Head of caudate nucleus (tissue), 42 donors: ENCODE measurements around the gene PHRF1.

Experiments
- DNase-seq, 42 donors: peaks; one replicate each; pipeline versions ENCODE4 v3.0.0 to v3.0.0-alpha.2; 2020 to 2021; ENCODE audit warnings: mixed read lengths in 7 of 42
- intact Hi-C: fragments of 100-400 bp; cut with DNase I; formaldehyde crosslinking; loops from one replicate; pipeline ENCODE4 v1.15.0; 2022

PHRF1 gene

DNA sequence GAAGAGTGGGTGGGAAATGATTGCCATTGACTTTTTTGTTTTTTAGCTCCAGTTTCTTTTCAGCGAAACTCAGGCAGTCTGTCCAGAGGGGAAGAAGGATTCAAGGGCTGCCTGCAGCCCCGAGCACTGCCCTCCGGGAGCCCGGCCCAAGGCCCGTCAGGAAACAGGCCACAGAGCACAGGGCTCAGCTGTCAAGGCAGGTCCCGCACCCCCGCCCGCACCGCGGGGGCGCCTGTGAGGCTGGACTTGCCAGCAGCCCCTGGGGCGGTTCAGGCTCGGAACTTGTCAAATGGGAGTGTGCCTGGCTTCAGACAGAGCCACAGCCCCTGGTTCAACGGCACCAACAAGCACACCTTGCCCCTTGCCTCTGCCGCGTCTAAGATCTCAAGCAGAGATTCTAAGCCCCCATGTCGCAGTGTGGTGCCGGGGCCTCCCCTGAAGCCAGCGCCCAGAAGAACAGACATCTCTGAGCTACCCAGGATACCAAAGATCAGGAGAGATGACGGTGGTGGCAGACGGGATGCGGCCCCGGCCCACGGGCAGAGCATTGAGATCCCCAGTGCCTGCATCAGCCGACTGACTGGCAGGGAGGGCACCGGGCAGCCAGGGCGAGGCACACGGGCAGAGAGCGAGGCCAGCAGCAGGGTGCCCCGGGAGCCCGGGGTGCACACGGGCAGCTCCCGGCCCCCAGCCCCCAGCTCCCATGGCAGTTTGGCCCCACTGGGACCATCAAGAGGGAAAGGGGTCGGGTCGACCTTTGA, 30.9 kb downstream of the PHRF1 start:
- intact Hi-C loops, result no loop called here
- no peak for DNase-seq

DNA sequence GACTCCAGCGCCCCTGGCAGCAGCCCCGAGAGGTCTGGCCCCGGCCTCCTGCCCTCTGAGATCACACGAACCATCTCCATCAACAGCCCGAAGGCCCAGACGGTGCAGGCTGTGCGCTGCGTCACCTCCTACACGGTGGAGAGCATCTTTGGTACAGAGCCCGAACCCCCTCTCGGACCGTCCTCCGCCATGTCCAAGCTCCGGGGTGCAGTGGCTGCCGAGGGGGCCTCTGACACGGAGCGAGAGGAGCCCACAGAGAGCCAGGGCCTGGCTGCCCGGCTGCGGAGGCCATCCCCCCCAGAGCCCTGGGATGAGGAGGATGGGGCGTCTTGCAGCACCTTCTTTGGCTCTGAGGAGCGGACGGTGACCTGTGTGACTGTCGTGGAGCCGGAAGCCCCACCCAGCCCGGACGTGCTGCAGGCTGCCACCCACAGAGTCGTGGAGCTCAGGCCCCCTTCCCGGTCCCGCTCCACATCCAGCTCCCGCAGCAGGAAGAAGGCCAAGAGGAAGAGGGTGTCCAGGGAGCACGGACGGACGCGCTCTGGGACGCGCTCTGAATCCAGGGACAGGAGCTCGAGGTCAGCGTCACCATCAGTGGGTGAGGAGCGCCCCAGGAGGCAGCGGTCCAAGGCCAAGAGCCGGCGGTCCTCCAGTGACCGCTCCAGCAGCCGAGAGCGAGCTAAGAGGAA, 31.8 kb downstream of the PHRF1 start:
- intact Hi-C loops, result no loop called here
- no peak for DNase-seq

DNA sequence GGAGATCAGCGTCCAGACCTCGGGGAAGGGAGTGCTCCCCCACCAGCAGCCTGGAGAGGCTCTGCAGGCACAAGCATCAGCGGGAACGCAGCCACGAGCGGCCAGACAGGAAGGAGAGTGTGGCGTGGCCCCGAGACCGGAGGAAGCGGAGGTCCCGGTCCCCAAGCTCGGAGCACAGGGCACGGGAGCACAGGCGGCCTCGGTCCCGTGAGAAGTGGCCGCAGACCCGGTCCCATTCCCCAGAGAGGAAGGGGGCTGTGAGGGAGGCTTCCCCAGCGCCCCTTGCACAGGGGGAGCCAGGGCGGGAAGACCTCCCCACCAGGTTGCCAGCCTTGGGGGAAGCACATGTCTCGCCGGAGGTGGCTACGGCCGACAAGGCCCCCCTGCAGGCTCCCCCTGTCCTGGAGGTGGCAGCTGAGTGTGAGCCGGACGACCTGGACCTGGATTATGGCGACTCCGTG, 32.6 kb downstream of the PHRF1 start:
- intact Hi-C loops, result no loop called here
- no peak for DNase-seq

DNA sequence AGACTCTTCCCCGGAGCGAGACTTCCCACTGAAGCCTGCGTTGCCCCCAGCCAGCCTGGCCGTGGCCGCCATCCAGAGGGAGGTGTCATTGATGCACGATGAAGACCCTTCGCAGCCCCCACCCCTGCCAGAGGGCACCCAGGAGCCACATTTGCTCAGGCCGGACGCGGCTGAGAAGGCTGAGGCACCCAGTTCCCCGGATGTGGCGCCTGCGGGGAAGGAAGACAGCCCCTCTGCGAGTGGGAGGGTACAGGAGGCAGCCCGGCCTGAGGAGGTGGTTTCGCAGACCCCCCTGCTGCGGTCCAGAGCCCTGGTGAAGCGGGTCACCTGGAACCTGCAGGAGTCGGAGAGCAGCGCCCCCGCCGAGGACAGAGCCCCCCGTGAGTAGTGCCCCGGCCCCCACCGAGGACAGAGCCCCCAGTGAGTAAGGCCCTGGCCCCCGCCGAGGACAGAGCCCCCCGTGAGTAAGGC, 33.1 kb downstream of the PHRF1 start:
- DNase-seq, result no peak
- intact Hi-C loops, result no loop called here

DNA sequence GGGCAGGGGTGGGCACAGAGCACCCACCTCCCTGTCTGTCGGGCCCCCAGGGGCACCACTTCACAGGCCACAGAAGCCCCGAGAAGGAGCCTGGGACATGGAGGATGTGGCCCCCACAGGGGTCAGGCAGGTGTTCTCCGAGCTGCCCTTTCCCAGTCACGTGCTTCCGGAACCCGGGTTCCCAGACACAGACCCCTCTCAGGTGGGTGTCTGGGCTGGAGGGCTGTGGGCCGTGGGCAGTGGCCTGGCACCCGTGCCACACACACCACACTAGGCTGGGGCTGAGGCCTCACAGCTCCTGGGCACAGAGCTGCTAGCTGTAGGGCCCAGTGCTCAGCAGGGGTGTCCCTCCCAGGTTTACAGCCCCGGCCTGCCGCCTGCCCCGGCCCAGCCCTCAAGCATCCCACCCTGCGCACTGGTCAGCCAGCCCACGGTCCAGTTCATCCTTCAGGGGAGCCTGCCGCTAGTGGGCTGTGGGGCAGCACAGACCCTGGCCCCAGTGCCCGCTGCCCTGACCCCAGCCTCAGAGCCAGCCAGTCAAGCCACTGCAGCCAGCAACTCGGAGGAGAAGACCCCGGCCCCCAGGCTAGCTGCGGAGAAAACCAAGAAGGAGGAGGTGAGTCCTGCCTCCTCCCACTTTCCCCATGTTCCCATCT, 34.0 kb downstream of the PHRF1 start:
- no peak for DNase-seq
- intact Hi-C loops, result no loop called here

DNA sequence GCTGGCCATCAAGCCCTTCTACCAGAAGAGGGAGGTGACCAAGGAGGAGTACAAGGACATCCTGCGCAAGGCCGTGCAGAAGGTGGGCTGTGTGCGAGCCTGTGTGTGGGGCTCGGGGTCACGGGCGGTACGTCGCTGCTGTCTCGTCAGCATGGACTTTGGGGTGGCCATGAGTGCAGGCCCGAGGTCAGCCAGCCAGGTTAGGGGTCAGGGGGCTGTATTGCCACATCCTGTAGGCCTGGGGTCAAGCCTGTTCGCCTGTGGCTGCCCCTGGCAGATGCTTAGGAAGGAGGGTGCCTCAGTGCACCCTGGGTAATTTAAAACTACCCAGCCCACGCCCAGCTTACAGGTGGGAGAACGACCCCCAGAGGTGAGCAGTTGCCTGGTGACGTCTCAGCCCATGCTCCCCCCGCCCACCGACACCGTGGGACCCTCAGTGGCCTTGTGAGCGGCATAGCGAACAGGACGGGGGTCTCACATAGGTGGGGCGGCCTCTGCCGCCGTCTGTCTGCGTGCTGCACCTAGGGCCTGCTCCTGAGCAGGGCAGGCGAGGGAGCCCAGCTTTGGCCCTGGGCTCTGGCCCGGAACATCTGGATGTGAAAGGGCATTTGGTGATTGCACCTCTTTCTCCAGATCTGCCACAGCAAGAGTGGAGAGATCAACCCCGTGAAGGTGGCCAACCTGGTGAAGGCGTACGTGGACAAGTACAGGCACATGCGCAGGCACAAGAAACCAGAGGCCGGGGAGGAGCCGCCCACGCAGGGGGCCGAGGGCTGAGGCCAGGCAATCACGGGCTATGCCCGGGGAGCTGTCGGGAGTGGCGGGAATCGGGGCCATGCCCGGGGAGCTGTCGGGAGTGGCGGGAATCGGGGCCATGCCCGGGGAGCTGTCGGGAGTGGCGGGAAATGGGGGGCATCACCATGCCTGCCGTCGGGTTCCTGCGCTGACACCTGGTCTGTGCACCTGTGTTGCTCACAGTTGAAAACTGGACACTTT, 35.0 kb downstream of the PHRF1 start:
- intact Hi-C loops, result no loop called here

DNA sequence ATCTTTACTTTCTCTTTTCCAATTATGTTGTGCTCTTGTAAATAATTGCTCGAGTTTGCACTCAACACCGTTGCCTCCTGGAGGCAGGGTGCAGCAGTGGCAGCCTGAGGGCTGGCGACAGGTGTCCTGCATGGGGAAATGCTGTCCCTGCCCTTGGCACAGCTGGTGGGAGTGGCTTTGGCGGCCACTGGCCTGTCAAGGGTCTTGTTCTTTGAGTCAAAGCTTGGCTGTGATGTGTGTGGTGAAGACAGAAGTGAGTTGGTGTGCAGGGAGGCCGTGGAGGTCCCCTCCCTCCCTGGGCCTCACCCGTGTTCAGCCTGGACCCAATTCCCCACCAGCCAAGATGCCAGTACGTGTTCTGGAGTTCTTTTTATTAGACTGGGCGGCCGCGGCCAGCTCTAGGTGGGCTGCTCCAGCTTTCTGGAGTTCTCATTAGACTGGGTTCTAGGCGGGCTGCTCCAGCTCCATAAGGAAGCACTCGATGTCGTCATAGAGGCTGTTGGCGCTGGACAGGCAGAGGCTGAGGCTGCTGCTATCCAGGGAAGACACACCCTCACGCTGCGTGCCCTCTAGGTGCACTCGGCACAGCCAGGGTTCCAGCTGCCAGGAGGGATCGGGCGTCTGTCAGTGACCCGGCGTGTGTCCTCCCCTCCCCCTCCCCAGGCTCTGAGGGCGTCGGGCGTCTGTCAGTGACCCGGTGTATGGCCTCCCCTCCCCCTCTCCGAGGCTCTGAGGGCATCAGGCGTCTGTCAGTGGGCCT, 36.1 kb downstream of the PHRF1 start:
- no peak for DNase-seq
- intact Hi-C loops, result no loop called here

More for the DNA sequence above, 35.0 kb downstream of the PHRF1 start:
- no peak for DNase-seq

DNA sequence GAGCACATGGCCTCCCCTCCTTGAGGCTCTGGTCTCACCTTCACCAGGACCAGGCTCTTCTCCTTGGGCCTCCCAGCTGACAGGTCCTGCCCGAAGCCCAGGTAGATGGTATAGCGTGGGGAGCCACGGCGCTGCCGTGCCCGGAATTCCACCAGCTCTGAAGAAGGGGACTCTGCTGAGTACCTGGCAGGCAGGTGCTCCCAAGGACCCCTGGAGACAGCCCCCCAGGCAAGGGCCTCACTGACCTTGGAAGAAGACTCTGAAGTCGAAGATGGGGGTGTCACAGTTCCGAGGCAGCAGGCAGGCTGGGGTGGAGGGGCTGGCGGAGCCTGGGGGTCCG, 36.7 kb downstream of the PHRF1 start:
- DNase-seq, result no peak
- intact Hi-C loops, result no loop called here

DNA sequence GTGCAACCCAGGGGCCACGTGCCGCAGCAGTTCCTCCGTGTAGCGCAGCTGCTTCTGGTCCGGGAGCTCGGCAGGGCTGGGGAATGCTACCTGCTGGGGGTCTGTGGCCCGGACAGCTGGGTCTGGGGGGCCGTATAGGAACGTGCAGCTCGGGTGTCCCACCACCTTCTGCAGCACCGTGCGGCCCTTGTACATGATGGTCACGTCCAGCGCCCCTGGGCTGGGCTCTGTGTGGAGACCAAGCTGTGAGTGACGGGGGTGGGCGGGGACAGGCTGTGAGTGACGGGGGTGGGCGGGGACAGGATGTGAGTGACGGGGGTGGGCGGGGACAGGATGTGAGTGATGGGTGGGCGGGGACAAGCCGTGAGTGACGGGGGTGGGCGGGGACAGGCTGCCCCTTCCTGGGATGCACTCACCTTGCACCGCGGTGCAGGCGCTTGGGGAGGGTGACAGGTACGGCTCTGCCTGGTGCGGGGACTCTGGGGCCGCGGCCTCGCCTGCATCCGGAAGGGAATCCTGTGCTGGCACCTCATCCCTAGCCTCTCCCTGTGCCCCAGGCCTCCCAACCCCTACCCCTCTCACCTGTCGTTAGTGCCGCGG, 37.2 kb downstream of the PHRF1 start:
- DNase-seq, result peak in 31 of 42 donors; percentile 9 to 84 (median 54)

DNA sequence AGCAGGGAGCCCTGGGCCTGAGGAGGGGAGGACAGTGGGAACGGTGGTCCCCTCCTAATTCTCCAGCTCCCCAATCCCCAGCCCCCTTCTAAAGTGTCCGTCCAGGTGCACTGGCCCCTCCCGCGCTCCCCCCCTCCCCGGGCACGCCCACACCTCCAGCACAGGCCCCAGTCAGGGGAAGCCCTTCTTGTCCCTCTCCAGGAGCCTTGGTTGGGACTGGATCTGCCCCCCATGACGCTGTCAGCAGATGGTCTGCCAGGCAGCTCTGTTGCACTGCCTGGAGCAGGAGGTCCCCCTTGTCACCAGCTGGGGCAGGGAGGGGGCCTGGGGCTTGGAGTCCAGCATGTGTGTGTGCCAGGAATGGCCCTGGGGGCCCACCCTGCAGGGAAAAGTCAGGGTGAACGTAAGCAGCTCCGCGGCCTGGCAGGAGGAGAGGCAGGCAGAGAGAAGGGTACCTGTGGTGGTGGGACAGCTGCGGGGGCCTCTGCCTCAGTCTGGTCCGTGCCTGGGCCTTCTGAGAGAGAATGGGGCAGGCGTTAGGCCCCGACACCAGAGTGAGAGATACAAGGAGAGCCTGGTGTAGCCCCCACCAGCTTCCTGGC, 37.9 kb downstream of the PHRF1 start:
- intact Hi-C loops, result no loop called here
- no peak for DNase-seq

More for the DNA sequence above, 37.2 kb downstream of the PHRF1 start:
- intact Hi-C loops, result no loop called here

DNA sequence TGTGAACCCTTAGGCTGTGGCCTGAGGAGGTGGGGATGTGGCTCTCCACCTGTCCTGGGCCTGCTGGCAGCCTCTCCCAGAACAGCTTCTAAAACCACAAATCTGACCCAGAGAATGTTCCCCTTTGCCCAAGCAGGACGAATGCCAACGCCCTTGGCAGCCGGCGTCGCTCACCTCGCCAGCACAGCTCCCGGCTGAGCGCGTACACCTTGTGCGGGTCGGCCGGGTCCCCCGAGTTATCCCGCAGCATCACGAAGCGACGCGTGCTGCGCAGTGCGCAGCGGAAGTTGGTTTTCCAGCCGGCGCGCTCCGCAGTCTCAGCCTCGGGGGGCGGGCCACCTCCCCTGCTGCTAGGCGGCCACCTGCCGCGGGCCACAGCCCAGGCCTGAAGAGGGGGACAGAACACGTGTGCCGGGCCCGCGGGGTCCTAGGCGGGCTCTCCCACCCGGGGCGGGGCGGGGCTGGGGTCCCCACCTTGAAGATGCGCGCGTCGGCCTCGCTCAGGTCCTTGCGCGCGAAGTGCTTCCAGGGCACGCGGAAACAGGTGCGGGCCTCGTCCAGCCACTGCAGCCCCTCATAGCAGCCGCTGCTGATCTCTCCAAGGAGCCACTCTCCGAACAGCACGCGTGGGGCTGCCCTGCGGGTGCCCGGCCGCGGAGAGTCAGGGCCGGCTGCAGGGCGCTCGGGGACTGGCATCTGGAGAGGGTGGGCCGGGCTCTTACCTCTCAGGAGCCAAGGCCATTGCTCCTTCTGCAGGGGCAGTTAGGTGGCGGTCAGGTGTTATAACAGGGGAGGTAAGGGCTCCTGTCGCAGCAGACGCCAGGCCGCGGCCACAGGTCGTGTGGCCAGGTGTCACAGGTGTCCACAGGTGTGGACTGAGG, 38.6 kb downstream of the PHRF1 start:
- intact Hi-C loops, result no loop called here
- peak in 2 of 42 donors; percentile 33 to 38 for DNase-seq

DNA sequence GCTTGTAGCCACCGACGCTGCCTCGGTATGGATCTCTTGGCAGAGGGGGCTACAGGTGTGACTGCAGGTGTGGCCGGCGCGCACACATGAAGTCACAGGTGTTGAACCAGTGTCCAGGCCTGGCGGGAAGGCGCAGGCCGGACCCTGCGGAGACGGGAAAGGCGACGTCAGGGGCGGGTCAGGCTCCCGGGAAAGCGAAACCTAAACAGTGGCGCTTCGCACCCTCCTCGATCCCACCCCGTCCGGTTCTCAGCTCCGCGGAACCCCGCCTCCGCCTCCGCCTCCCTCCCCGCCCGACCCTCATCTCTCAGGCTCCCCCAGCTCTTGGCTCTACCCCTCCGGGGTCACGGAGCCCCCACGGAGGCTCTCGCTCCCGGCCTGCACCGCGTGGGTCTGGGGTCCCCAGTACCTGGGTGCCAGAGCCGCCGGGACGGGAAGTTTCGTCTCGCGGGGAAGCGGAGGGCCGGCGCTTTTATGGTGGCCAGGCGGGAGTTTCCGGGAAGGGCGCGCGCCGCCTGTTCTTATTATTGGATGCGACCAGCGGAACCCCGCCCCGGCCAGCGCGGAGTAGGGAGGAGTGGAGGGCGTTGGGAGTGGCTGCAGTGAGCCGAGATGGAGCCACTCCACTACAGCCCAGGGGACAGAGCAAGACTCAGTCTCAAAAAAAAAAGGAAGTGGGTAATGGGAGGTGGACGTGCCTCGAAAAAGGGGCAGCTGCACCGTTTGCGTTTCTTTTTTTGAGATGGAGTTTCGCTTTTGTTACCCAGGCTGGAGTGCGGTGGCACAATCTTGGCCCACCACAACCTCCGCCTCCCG, 39.4 kb downstream of the PHRF1 start, which contains the start of gene IRF7:
TSS of gene IRF7 (minus strand) at position 447 of the 816 bp plus-strand sequence. CDS start 586 bp downstream, outside the sequence.
- peak; percentile 80 to 96 (median 90) for DNase-seq
- intact Hi-C loops, result no loop called here

DNA sequence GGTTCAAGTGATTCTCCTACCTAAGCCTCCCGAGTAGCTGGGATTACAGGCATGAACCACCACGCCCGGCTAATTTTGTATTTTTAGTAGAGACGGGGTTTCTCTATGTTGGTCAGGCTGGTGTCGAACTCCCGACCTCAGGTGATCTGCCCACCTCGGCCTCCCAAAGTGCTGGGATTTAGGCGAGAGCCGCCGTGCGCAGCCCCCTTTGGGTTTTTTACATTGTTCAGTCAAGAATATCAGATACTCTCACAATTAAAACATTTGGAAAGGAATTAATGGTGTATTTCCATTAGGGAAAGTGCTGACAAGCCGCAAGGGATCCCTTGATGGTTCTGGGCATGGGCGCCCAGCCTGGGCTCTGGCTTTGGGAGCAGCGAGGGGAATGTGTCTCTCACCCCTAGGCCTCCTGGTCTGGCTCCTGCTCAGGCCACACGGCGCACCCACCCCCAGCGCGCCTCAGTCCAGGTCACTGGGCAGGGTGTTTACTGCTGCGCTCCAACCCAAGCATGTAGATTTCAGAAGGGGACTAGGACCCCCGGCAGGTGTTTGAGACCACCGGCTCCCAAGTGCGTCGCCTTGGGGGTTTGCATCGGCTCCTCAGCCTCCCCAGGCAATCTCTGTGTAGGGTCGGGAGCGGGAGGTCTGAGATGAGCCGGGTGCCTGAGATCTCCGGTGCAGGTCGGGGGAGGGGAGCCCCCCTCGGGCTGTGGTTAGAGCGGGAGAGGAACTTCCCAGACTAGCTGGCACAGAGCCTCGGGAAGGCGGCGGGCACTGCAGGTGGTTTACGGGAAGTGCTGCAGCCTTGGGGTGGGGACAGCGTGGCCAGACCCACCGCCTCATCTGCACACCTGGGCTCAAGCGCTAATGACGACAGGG, 40.3 kb downstream of the PHRF1 start:
- intact Hi-C loops, result no loop called here

DNA sequence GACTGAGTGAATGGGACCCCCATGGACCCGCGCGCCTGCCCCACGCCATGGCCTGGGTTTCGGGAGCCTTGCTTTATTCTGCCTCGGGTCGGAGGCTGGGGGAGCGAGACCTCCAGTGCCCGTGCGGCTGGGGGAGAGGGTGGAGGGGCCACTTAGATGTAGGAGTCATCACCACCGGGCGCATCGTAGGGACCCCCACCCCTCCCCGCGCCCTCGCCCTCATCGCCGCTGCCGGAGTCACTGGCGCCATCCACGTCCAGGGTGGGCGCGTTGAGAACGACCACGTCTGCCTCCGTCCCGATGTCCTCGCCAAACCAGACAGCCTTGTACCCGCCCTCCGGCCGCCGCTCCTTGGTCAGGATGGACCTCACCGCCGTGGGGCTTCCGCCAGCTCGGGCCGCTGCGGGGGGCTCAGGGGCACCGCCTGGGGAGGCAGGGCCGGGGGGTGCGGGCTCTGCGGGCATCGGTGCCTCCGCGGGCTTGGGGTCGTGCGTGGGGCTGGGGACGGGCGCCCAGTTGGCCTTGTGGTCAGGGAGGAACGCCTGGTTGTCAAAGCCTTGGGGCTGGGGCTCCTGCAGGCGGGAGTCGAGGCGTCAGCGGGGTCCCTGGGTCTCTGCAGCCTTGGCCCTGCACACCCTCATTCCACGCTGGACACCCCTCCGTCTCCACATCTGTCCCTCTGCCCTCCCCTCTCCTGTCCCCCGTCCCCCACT, 41.1 kb downstream of the PHRF1 start:
- no peak for DNase-seq
- intact Hi-C loops, result no loop called here

More for the DNA sequence above, 40.3 kb downstream of the PHRF1 start:
- DNase-seq, result peak in 5 of 42 donors; percentile 25 to 41 (median 33)
